NCI-H1417 treated with DMSO at 0.1 percent for 48 hours (cell line): Measurements from ENCODE around the gene NECTIN1.
"Not testable (repeated sequence)": the region's sequence is repeated elsewhere in the genome, so short reads cannot be mapped to it uniquely, and the experiment has no call there.

Experiments
- DNase-seq: peaks from one replicate; lab custom pipeline; 2025; lab: John Stamatoyannopoulos, UW

NECTIN1 gene

GRCh38 chr11:119616586-119617339, 112.2 kb downstream of the NECTIN1 start:
- DNase-seq: no peak

- no peak for DNase-seq
Measured at GRCh38 chr11:119615882-119616196, 113.2 kb downstream of the NECTIN1 start.

- DNase-seq: no peak
Measured at GRCh38 chr11:119615003-119615881, 113.8 kb downstream of the NECTIN1 start.

GRCh38 chr11:119614222-119615002, 114.6 kb downstream of the NECTIN1 start:
- DNase-seq: no peak

GRCh38 chr11:119612814-119613213, 116.2 kb downstream of the NECTIN1 start:
- no peak for DNase-seq

GRCh38 chr11:119610836-119611426, 118.1 kb downstream of the NECTIN1 start:
- no peak for DNase-seq

- DNase-seq: no peak
Measured at GRCh38 chr11:119608781-119609180, 120.2 kb downstream of the NECTIN1 start.

- no peak for DNase-seq
Measured at GRCh38 chr11:119608201-119608600, 120.8 kb downstream of the NECTIN1 start.

GRCh38 chr11:119607726-119608125, 121.3 kb downstream of the NECTIN1 start:
- DNase-seq: no peak

GRCh38 chr11:119605137-119605665, 123.8 kb downstream of the NECTIN1 start:
- no peak for DNase-seq

GRCh38 chr11:119602745-119603373, 126.1 kb downstream of the NECTIN1 start:
- DNase-seq: no peak

GRCh38 chr11:119599864-119600541, 129.0 kb downstream of the NECTIN1 start:
- no peak for DNase-seq

- not testable (repeated sequence) for DNase-seq
Measured at GRCh38 chr11:119595941-119596340, 133.1 kb downstream of the NECTIN1 start.

- no peak for DNase-seq
Measured at GRCh38 chr11:119594639-119595249, 134.3 kb downstream of the NECTIN1 start.

GRCh38 chr11:119593346-119593745, 135.7 kb downstream of the NECTIN1 start:
- no peak for DNase-seq

- DNase-seq: no peak
Measured at GRCh38 chr11:119592642-119593041, 136.4 kb downstream of the NECTIN1 start.

- no peak for DNase-seq
Measured at GRCh38 chr11:119591836-119592310, 137.1 kb downstream of the NECTIN1 start.

GRCh38 chr11:119590651-119591351, 138.2 kb downstream of the NECTIN1 start:
- DNase-seq: no peak

GRCh38 chr11:119589001-119589400, 140.0 kb downstream of the NECTIN1 start:
- DNase-seq: no peak
